ENCODE data around the gene ZNF700.
A peak's percentile ranks its signal among the peaks of the same experiment; 100 is the strongest.

ZNF700 gene

DNA sequence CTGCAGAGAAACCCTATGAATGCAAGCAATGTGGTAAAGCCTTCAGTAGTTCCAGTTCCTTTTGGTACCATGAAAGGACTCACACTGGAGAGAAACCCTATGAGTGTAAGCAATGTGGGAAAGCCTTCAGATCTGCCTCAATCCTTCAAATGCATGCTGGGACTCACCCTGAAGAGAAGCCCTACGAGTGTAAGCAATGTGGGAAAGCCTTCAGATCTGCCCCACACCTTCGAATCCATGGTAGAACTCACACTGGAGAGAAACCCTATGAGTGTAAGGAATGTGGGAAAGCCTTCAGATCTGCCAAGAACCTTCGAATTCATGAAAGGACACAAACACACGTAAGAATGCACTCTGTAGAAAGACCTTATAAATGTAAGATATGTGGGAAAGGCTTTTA, 54.6 kb downstream of the ZNF700 start:
- TF ChIP-seq, protein P1, sequence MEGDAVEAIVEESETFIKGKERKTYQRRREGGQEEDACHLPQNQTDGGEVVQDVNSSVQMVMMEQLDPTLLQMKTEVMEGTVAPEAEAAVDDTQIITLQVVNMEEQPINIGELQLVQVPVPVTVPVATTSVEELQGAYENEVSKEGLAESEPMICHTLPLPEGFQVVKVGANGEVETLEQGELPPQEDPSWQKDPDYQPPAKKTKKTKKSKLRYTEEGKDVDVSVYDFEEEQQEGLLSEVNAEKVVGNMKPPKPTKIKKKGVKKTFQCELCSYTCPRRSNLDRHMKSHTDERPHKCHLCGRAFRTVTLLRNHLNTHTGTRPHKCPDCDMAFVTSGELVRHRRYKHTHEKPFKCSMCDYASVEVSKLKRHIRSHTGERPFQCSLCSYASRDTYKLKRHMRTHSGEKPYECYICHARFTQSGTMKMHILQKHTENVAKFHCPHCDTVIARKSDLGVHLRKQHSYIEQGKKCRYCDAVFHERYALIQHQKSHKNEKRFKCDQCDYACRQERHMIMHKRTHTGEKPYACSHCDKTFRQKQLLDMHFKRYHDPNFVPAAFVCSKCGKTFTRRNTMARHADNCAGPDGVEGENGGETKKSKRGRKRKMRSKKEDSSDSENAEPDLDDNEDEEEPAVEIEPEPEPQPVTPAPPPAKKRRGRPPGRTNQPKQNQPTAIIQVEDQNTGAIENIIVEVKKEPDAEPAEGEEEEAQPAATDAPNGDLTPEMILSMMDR (IDR thresholded peaks at IDR 0.05; ENCODE audit: unreplicated experiment in 3 of 3), result no peak
- Mint-ChIP-seq H3K27ac (no peak overlapping the region), H3K36me3 (ENCODE audit: low read depth) (peaks cover 67% of the 10 kb centered on the region), H3K4me1 (no peaks in the 10 kb centered on the region), H3K4me3 (no peak overlapping the region), H3K27me3 (ENCODE audit: low read depth) (no peaks in the 10 kb centered on the region), H3K9me3 (peaks cover 73% of the 10 kb centered on the region)

DNA sequence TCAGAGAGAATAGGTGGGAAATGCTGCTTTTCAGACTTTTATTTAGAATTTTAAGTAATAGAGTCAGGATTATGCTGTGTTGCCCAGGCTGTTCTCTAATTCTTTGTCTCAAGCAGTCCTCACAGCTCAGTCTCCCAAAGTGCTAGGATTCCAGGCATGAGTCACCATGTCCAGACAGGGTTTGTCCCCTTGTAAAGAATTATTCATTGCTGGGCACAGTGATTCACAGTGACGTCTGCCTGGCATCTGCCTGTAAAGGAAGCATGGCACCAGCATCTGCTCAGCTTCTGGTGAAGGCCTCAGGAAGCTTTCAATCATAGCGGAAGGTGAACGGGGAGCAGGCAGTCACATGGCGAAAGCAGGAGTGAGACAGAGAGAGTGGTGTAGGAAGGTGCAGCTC, 57.6 kb downstream of the ZNF700 start:
- no peaks in the 10 kb centered on the region for H3K27me3 Mint-ChIP-seq (ENCODE audit: low read depth)
- TF ChIP-seq, protein P1 (IDR thresholded peaks at IDR 0.05; ENCODE audit: unreplicated experiment in 3 of 3), result no peak
- peaks cover 57% of the 10 kb centered on the region for H3K9me3 Mint-ChIP-seq
- H3K4me3 Mint-ChIP-seq, result no peak overlapping the region
- no peaks in the 10 kb centered on the region for H3K4me1 Mint-ChIP-seq
- H3K27ac Mint-ChIP-seq, result no peak overlapping the region
- peaks cover 37% of the 10 kb centered on the region for H3K36me3 Mint-ChIP-seq (ENCODE audit: low read depth)

DNA sequence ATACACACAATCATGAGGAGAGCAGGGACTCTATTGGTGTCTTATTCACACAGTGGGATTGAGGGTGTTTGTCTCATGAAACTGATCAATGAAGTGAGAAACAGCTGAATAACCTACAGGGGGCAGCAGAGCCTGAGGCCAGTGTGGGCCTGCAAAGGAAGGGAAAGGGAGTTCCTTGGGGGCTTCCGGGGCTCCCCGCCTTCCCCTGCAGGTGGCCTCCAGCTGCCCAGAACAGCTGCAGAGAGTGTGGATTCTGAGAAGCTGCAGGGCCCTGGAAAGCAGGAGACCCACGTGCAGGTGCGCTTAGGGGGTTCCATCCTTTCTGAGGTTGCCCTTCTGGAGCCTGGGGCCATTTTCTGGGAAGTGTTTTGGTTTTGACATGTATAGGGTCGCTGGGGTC, 60.1 kb downstream of the ZNF700 start:
- TF ChIP-seq, protein P1 (IDR thresholded peaks at IDR 0.05; ENCODE audit: unreplicated experiment in 3 of 3), result peak in 1 of 3 experiments; percentile 9
- no peaks in the 10 kb centered on the region for H3K27me3 Mint-ChIP-seq (ENCODE audit: low read depth)
- peaks cover 19% of the 10 kb centered on the region for H3K36me3 Mint-ChIP-seq (ENCODE audit: low read depth)

DNA sequence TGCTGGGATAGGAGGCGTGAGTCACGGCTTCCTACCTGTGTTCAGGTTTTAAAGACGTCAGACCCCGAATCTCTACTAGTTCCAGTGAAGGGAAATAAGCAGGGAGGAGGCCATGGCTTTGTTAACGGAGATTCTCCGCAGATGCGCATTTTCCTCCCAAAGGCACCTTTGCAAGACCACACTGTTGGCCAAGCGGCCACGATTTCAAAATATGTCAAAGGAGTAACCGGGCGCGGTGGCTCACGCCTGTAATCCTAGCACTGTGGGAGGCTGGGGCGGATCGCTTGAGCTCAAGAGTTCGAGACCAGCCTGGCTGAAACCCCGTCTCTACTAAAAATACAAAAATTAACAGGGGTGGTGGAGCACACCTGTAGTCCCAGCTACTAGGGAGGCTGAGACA, 61.8 kb downstream of the ZNF700 start:
- peaks cover 27% of the 10 kb centered on the region for H3K9me3 Mint-ChIP-seq
- H3K4me1 Mint-ChIP-seq, result no peaks in the 10 kb centered on the region
- no peak overlapping the region for H3K27ac Mint-ChIP-seq
- H3K27me3 Mint-ChIP-seq (ENCODE audit: low read depth), result no peaks in the 10 kb centered on the region
- TF ChIP-seq, protein P1 (IDR thresholded peaks at IDR 0.05; ENCODE audit: unreplicated experiment in 3 of 3), result no peak
- H3K36me3 Mint-ChIP-seq (ENCODE audit: low read depth), result peaks cover 22% of the 10 kb centered on the region
- H3K4me3 Mint-ChIP-seq, result peak overlapping the region; percentile 6 to 100 (median 100)

More for the DNA sequence above, 60.1 kb downstream of the ZNF700 start:
- Mint-ChIP-seq H3K4me1 (no peaks in the 10 kb centered on the region), H3K9me3 (peaks cover 33% of the 10 kb centered on the region), H3K27ac (no peak overlapping the region), H3K4me3 (peak overlapping the region in 2 of 3 experiments; percentile 15 to 62)

DNA sequence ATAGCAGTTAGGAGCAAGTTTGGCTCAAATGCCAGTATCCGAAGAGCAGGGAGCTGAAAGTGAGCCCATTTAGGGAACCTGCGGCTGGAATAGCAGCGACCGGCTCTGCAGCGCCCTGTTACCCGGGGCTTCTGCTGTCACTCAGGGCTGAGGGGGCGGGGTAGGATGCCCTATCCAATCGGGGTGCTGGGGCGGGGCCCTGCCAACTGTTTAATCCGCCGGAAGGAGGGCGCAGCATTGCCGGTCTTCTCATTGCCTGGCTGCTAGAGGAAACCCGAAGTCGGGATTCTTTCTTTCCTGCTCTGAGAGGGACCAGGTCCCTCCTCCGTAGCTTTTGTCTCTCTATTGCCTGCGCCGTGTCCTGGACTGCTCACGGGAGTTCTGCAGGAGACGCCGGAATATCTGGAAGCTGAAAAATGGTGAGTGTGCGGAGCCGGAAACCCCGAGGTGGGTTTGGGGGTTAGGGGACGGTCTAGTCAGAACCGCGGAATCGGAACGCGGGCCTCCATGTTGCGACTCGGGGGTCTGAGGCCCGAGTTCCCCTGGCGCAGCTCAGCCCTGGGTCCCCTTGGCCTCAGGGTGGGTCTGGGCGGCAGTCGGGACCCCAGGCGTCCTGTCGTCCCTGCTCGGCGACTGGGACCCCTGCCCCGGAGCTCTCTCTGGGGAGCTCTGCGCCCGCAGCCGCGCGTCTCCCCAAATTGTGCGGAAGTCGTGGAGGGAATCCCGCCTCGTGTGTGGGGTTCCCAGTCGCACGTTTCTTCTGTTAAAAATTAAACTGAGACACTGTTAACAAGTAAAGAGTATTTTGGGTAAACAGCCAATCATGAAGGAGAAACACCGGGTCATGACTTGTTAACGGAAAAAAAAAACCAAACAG, 62.7 kb downstream of the ZNF700 start:
- Mint-ChIP-seq H3K27me3 (ENCODE audit: low read depth) (no peaks in the 10 kb centered on the region), H3K36me3 (ENCODE audit: low read depth) (peaks cover 28% of the 10 kb centered on the region), H3K9me3 (peaks cover 20% of the 10 kb centered on the region)

More for the DNA sequence above, 62.7 kb downstream of the ZNF700 start:
- TF ChIP-seq, protein P1 (IDR thresholded peaks at IDR 0.05; ENCODE audit: unreplicated experiment in 3 of 3), result no peak
- H3K27ac Mint-ChIP-seq, result peak overlapping the region; percentile 96 to 99 (median 97)
- H3K4me3 Mint-ChIP-seq, result peak overlapping the region; percentile 100
- H3K4me1 Mint-ChIP-seq, result no peaks in the 10 kb centered on the region
